Right lobe of liver (tissue), 6 donors: Measurements from ENCODE around the gene CCNK. TPM values are rescaled to one million over a fixed set of nuclear protein-coding genes. Genes with fewer than 3 reads are reported as not detected.

Experiments used
- ATAC-seq, 4 donors: fragments of 200-7000 bp; cut with Tn5 transposase; one replicate each; pipeline ENCODE4 v1.9.1; 2020; ENCODE audit warnings: mild to moderate bottlenecking in 4 of 4, moderate library complexity in 4 of 4
- DNase-seq, 3 donors: peaks; one replicate each; pipeline ENCODE4 v3.0.0-alpha.2; 2020
- H3K27ac ChIP-seq, 3 donors: fragments of 200-600 bp; one replicate each; pipeline ENCODE4 v1.8.0; 2022
- H3K27me3 ChIP-seq, 2 donors: fragments of 200-600 bp; one replicate each; pipeline ENCODE4 v1.8.0; 2022
- H3K36me3 ChIP-seq, 4 donors: fragments of 200-600 bp; sonication (generic) in 1 of 4; one replicate each; pipeline versions ENCODE4 v1.5.1 to v1.8.0; 2017 to 2022; ENCODE audit warnings: control low read depth in 1 of 4
- H3K4me1 ChIP-seq, 4 donors: fragments of 200-600 bp; sonication (generic) in 1 of 4; one replicate each; pipeline versions ENCODE4 v1.5.1 to v1.8.0; 2017 to 2022; ENCODE audit warnings: control low read depth in 1 of 4
- H3K4me3 ChIP-seq, 3 donors: fragments of 200-600 bp; one replicate each; pipeline ENCODE4 v1.8.0; 2022
- H3K9me3 ChIP-seq, 4 donors: fragments of 200-600 bp; sonication (generic) in 1 of 4; one replicate each; pipeline versions ENCODE4 v1.5.1 to v1.8.0; 2017 to 2022; ENCODE audit warnings: control low read depth in 1 of 4
- CTCF ChIP-seq, 4 donors: fragments of 200-600 bp in 3 of 4; fragments of 450-650 bp in 1 of 4; IDR thresholded peaks; one replicate each; pipeline versions ENCODE4 v1.5.1 to v1.8.0; 2016 to 2022; ENCODE audit warnings: antibody characterized with exemption in 4 of 4, mild to moderate bottlenecking in 2 of 4
- POLR2A ChIP-seq: fragments of 450-650 bp; IDR thresholded peaks from one replicate; pipeline ENCODE4 v1.6.1; 2017; ENCODE audit warnings: antibody characterized with exemption, mild to moderate bottlenecking
- WGBS: methylation state at CpG from one replicate; pipeline ENCODE4 v1.1.6; 2018; ENCODE audit warnings: low coverage, low lambda C conversion rate; ENCODE audit not compliant: insufficient coverage; ENCODE audit errors: missing lambda C conversion rate; 5-methylcytosine and 5-hydroxymethylcytosine counted together
- intact Hi-C, 2 donors: fragments of 100-400 bp; cut with DNase I; formaldehyde crosslinking; loops; one replicate each; pipeline versions ENCODE4 v1.11.2 to v1.14.1; 2022
- total RNA-seq, 6 experiments: library from RNA; depleted of rRNA in 2 of 6; stranded (reverse); fragments of >200 nt in 2 of 6; fragmentation: NEBNext Ultra II Directional in 3 of 6; extraction: Animal tissue kit (Norgen Biotek cat#: 25700) in 3 of 6; gene quantifications; one replicate each; pipeline versions ENCODE4 v1.1.0 to v1.2.4, GENCODE V29; 2016 to 2023
- donor health status: DM: no; HTN: yes; CAD: no.
- donor health status: DM: no; HTN: no; CAD: no.
- donor health status: DM: no; HTN: no; CAD: no.
- donor health status: DM: no; HTN: yes; CAD: no.
- donor health status: DM: no; HTN: yes; CAD: no.

CCNK gene
- total RNA-seq, 6 experiments from 2014 or later, result 11.8 to 23.4 (median 15.4) TPM

DNA sequence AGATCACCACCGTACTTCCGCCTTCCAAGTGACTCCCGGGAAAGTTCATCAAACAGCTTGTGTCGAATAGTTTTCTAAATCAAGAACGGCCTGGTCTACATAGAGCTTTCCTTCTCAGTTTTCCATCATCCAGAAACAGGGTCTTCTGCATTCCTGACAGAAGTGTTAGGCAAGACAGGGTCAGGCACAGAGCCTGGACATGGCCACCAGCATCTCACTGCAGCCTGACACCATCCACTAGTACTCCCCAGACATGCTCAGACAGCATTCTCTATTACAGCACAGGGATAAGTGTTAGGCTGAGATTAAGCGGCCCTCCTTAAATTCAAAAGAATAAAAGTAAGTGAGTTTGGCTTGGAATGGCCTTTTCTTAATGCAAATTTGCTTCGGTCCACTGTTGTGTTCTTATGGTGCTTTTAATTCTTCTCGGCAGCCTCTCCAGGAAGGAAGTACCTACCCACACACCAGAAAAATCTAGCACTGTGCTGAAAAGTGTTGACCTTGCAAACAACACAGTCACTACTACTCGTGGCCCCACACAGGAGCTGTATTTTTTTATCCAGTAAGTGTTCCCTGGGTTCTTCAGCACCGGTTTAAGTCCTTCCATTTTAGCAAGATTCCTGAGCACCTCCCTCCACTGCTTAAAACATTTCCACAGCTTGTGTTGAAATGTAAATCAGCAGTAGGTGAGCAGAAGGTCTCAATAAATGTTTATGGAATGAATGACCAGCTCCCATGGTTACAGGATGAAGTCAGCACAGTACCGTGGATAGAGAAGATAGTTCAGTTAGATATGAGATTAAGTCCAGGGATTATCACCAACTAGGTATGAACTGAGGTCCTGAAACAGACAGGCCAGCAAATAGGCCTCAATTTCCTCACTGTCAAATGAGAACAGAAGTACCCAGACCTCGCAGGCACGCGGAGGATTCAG, 44.7 kb upstream of the CCNK start:
- intact Hi-C loops, result no loop called here
- peak overlapping the region in 1 of 3 donors; percentile 47 for H3K27ac ChIP-seq
- peak; percentile 41 to 71 (median 54) for ATAC-seq

GRCh38 chr14:99437706-99438105, 43.5 kb upstream of the CCNK start:
- DNase-seq (no peak), ATAC-seq (no peak)
- peaks cover 0 to 6% (median under 1%) of the 10 kb centered on the region in 4 donors for H3K4me1 ChIP-seq
- 71% methylated on average over 3 of the region's 3 CpGs for WGBS
- H3K36me3 ChIP-seq, result peaks cover 0 to 3% (median 0%) of the 10 kb centered on the region in 4 donors
- intact Hi-C loops, result no loop called here
- H3K27ac ChIP-seq, result no peak overlapping the region
- no peak for TF ChIP-seq POLR2A
- H3K9me3 ChIP-seq, result no peaks in the 10 kb centered on the region
- H3K4me3 ChIP-seq, result no peak overlapping the region
- H3K27me3 ChIP-seq, result no peaks in the 10 kb centered on the region

More for the DNA sequence above, 44.7 kb upstream of the CCNK start:
- H3K36me3 ChIP-seq, result peaks cover 0 to 3% (median 0%) of the 10 kb centered on the region in 4 donors
- H3K4me3 ChIP-seq, result no peak overlapping the region
- H3K9me3 ChIP-seq, result no peaks in the 10 kb centered on the region
- DNase-seq, result no peak
- 64% methylated on average over 10 of the region's 14 CpGs for WGBS
- H3K27me3 ChIP-seq, result no peaks in the 10 kb centered on the region
- TF ChIP-seq POLR2A, result no peak
- no peak for TF ChIP-seq CTCF (IDR thresholded peaks at IDR 0.05)
- H3K4me1 ChIP-seq, result peaks cover 0 to 15% (median 5%) of the 10 kb centered on the region in 4 donors

- Histone ChIP-seq H3K4me1 (peaks cover 0 to under 1% (median 0%) of the 10 kb centered on the region in 4 donors), H3K27ac (no peak overlapping the region), H3K27me3 (no peaks in the 10 kb centered on the region), H3K9me3 (no peaks in the 10 kb centered on the region), H3K36me3 (peaks cover 0 to 3% (median 0%) of the 10 kb centered on the region in 4 donors), H3K4me3 (no peak overlapping the region)
- no peak for DNase-seq
- intact Hi-C loops, result no loop called here
- no peak for ATAC-seq
- 93% methylated on average over 12 of the region's 14 CpGs for WGBS
- TF ChIP-seq POLR2A (no peak), CTCF (IDR thresholded peaks at IDR 0.05) (peak in 1 of 4 donors; percentile 3)
These were observed 40.9 kb upstream of the CCNK start for GRCh38 chr14:99440278-99440677.

DNA sequence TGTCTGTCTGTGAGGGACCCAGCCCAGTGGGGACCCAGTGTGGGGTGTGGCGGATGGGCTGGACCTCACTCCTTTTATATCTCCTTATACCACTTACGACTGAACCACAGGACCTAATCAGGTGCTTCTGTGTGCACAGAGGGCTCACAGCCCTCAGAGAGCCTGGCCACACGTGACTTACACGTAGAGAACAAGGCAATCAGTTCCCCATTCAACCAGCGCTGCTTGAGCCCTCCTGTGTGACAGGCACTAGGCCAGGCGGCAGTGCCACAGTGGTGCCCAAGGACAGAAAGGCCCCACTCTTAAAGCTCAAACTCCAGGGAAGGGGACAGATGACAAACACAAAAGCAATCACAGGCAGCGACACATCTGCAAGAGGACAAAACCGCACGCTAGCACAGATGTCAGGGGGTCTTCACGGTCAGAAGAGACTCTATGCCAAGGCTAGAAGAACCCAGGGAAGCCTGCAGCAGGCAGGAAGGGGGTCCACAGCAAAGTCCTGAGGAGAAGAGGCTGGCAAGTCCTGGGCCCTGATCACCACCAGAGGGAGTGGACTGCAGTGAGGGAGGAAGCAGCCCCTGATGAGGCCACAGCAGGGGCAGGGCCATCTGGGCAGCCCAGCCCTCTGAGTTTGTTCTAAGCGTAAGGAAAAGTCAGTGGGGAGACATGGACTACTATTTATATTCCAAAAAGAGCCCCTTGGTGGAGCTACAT, 39.9 kb upstream of the CCNK start:
- no peaks in the 10 kb centered on the region for H3K27me3 ChIP-seq
- H3K27ac ChIP-seq, result no peak overlapping the region
- no peak for DNase-seq
- intact Hi-C loops, result no loop called here
- peaks cover 0 to 3% (median 0%) of the 10 kb centered on the region in 4 donors for H3K36me3 ChIP-seq
- no peak for TF ChIP-seq POLR2A
- TF ChIP-seq CTCF (IDR thresholded peaks at IDR 0.05), result no peak
- no peak overlapping the region for H3K4me3 ChIP-seq
- no peaks in the 10 kb centered on the region for H3K4me1 ChIP-seq
- peak in 2 of 4 donors; percentile 19 to 36 for ATAC-seq
- 86% methylated on average over 4 of the region's 11 CpGs for WGBS
- H3K9me3 ChIP-seq, result no peaks in the 10 kb centered on the region
